Lower lobe of right lung (tissue), 2 donors: ENCODE measurements around the gene TMEM200B. TPM values are rescaled to one million over a fixed set of nuclear protein-coding genes. Genes with fewer than 3 reads are reported as not detected.

Source experiments
- ATAC-seq, 2 donors: fragments of 200-7000 bp; cut with Tn5 transposase; one replicate each; pipeline ENCODE4 v1.9.1; 2020 to 2022; ENCODE audit warnings: mild to moderate bottlenecking in 2 of 2, moderate library complexity in 2 of 2
- DNase-seq: peaks from one replicate; pipeline ENCODE4 v3.0.0-alpha.2; 2020
- H3K27ac ChIP-seq: fragments of 200-600 bp; one replicate; pipeline ENCODE4 v1.8.0; 2022
- H3K27me3 ChIP-seq: fragments of 200-600 bp; one replicate; pipeline ENCODE4 v1.8.0; 2022; ENCODE audit warnings: low read depth
- H3K36me3 ChIP-seq: fragments of 200-600 bp; one replicate; pipeline ENCODE4 v1.8.0; 2022; ENCODE audit warnings: mild to moderate bottlenecking
- H3K4me1 ChIP-seq: fragments of 200-600 bp; one replicate; pipeline ENCODE4 v1.8.0; 2022
- H3K4me3 ChIP-seq: fragments of 200-600 bp; one replicate; pipeline ENCODE4 v1.8.0; 2022; ENCODE audit warnings: mild to moderate bottlenecking
- H3K9me3 ChIP-seq: fragments of 200-600 bp; one replicate; pipeline ENCODE4 v1.8.0; 2022
- CTCF ChIP-seq: fragments of 200-600 bp; IDR thresholded peaks from one replicate; pipeline ENCODE4 v1.8.0; 2022; ENCODE audit warnings: antibody characterized with exemption, mild to moderate bottlenecking
- intact Hi-C: fragments of 100-400 bp; cut with DNase I; formaldehyde crosslinking; loops from one replicate; pipeline ENCODE4 v1.11.0; 2022
- total RNA-seq: library from RNA; stranded (reverse); fragmentation: NEBNext Ultra II Directional; extraction: Animal tissue kit (Norgen Biotek cat#: 25700); gene quantifications from one replicate; pipeline ENCODE4 v1.2.1, GENCODE V29; 2021
- donor health status: DM: no; HTN: yes; CAD: no; lungs with severe emphysema.

Gene TMEM200B
- total RNA-seq, 1 donor from 2014 or later = 4.3 TPM

DNA sequence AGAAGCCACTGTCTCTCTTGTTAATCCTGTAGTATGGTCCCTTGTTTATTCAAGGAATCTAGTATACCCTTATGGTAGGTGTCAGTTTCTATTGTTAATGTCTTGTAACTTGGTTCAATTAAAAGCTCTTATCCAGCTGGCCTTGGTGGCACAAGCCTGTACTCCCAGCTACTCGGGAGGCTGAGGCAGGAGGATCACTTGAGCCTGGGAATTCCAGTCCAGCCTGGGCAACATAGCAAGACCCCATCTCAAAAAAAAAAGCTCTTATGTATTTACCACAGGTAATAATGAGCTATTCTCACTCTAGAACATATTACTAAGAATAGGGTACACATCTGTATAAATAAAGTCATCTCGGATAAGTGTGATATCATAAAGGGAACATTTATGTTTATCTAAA lies 46.5 kb downstream of the TMEM200B start:
- no peak for TF ChIP-seq CTCF
- intact Hi-C loops = no loop called here
- DNase-seq (no peak), ATAC-seq (no peak)
- Histone ChIP-seq H3K27ac (no peak overlapping the region), H3K36me3 (peaks cover 7% of the 10 kb centered on the region), H3K4me1 (no peaks in the 10 kb centered on the region), H3K27me3 (no peaks in the 10 kb centered on the region), H3K9me3 (no peaks in the 10 kb centered on the region), H3K4me3 (no peak overlapping the region)

Other genes starting within 250 kb of the TMEM200B start
- 58.6 TPM for gene EPB41, start 209.3 kb downstream of the TMEM200B start, total RNA-seq
- gene SRSF4, start 58.0 kb upstream of the TMEM200B start, total RNA-seq = 73.9 TPM
- gene MECR, start 107.0 kb upstream of the TMEM200B start, total RNA-seq = 16.9 TPM
- gene PTPRU, start 112.6 kb upstream of the TMEM200B start, total RNA-seq = 35.1 TPM